GM12801 (cell line): Measurements from ENCODE around the gene PRSS22.

Source experiments
- CTCF ChIP-seq: IDR thresholded peaks from one replicate; pipeline ENCODE4 v1.5.1; 2011; ENCODE audit warnings: control low read depth; ENCODE audit not compliant: insufficient read length; ENCODE audit errors: extremely low read depth

PRSS22 gene

GRCh38 chr16:2874032-2874911, 16.3 kb upstream of the PRSS22 start:
- TF ChIP-seq CTCF: no peak

GRCh38 chr16:2871926-2872325, 14.0 kb upstream of the PRSS22 start:
- TF ChIP-seq CTCF: no peak

- TF ChIP-seq CTCF: no peak
Observed at GRCh38 chr16:2867987-2868789, 10.2 kb upstream of the PRSS22 start.

- no peak for TF ChIP-seq CTCF
Observed at GRCh38 chr16:2867661-2867986, 9.7 kb upstream of the PRSS22 start.

- no peak for TF ChIP-seq CTCF
Observed at GRCh38 chr16:2866431-2866830, 8.5 kb upstream of the PRSS22 start.

GRCh38 chr16:2865651-2866050, 7.7 kb upstream of the PRSS22 start:
- no peak for TF ChIP-seq CTCF

GRCh38 chr16:2860826-2861567, 3.0 kb upstream of the PRSS22 start:
- TF ChIP-seq CTCF: no peak
